HG02938 (cell line): ENCODE data around the gene NEMP1.
"Not testable (repeated sequence)": the region's sequence is repeated elsewhere in the genome, so short reads cannot be mapped to it uniquely, and the experiment has no call there.

ENCODE experiments used
- ATAC-seq: cut with Tn5 transposase; IDR thresholded peaks from one replicate; pipeline ENCODE4 v1.9.1; 2021; ENCODE audit warnings: mild to moderate bottlenecking, moderate library complexity; ENCODE audit not compliant: unreplicated experiment

The NEMP1 gene

GRCh38 chr12:57057067-57057751, 21.4 kb downstream of the NEMP1 start:
- no peak for ATAC-seq

- no peak for ATAC-seq
Observed at GRCh38 chr12:57055824-57056223, 22.8 kb downstream of the NEMP1 start.

GRCh38 chr12:57053901-57054300, 24.7 kb downstream of the NEMP1 start:
- not testable (repeated sequence) for ATAC-seq

GRCh38 chr12:57053146-57053545, 25.4 kb downstream of the NEMP1 start:
- ATAC-seq = not testable (repeated sequence)

GRCh38 chr12:57051011-57051410, 27.6 kb downstream of the NEMP1 start:
- ATAC-seq = no peak

- ATAC-seq = no peak
Observed at GRCh38 chr12:57049890-57050289, 28.7 kb downstream of the NEMP1 start, which contains the start of gene MYO1A. Gene MYO1A (minus strand): TSS chr12:57050129. CDS start chr12:57048323, 1,806 bp downstream.

- ATAC-seq = no peak
Observed at GRCh38 chr12:57049119-57049446, 29.5 kb downstream of the NEMP1 start.

- no peak for ATAC-seq
Observed at GRCh38 chr12:57048423-57049118, 30.0 kb downstream of the NEMP1 start.

GRCh38 chr12:57047981-57048380, 30.6 kb downstream of the NEMP1 start:
- ATAC-seq = no peak

GRCh38 chr12:57046947-57047890, 31.4 kb downstream of the NEMP1 start:
- no peak for ATAC-seq

GRCh38 chr12:57046086-57046791, 32.4 kb downstream of the NEMP1 start:
- ATAC-seq = no peak

- no peak for ATAC-seq
Observed at GRCh38 chr12:57044889-57045288, 33.7 kb downstream of the NEMP1 start.

GRCh38 chr12:57044468-57044867, 34.1 kb downstream of the NEMP1 start:
- ATAC-seq = no peak

- ATAC-seq = no peak
Observed at GRCh38 chr12:57042695-57043094, 35.9 kb downstream of the NEMP1 start.

GRCh38 chr12:57040750-57041149, 37.8 kb downstream of the NEMP1 start:
- no peak for ATAC-seq

- no peak for ATAC-seq
Observed at GRCh38 chr12:57040211-57040610, 38.4 kb downstream of the NEMP1 start.

- ATAC-seq = no peak
Observed at GRCh38 chr12:57039016-57039798, 39.4 kb downstream of the NEMP1 start.

- no peak for ATAC-seq
Observed at GRCh38 chr12:57037264-57037663, 41.3 kb downstream of the NEMP1 start.

GRCh38 chr12:57033431-57033830, 45.2 kb downstream of the NEMP1 start:
- ATAC-seq = no peak

GRCh38 chr12:57031789-57032188, 46.8 kb downstream of the NEMP1 start:
- no peak for ATAC-seq
